ENCODE data around the gene PLCB1. TPM values are rescaled to one million over a fixed set of nuclear protein-coding genes. Genes with fewer than 3 reads are reported as not detected.

The PLCB1 gene
- total and polyA plus RNA-seq, 10 of the 15 experiments (the other 5 are each of a cell fraction or from before 2014, with no cell fraction given) = 0.05 to 5.3 (median 0.17) TPM; not detected in 1

GRCh38 chr20:8344631-8345030, 212.6 kb downstream of the PLCB1 start:
- DNase-seq (ENCODE audit: low read depth, low spot score) = no peak
- H3K9me3 ChIP-seq (replicated peaks; ENCODE audit: control insufficient read depth, insufficient read depth, low read length) = no peaks in the 10 kb centered on the region
- no peaks in the 10 kb centered on the region for H3K36me3 ChIP-seq (ENCODE audit: control insufficient read depth in 2 of 2, insufficient read depth in 2 of 2, low read length in 1 of 2)
- no peak overlapping the region for H2AFZ ChIP-seq (ENCODE audit: control insufficient read depth, low read depth, low read length)
- TF ChIP-seq NFXL1 (IDR thresholded peaks at IDR 0.05; ENCODE audit: borderline replicate concordance) (no peak), POU2F2 (IDR thresholded peaks at IDR 0.05; ENCODE audit: borderline replicate concordance, low read depth, low read length) (no peak), DPF2 (IDR thresholded peaks at IDR 0.05) (no peak), MEF2A (IDR thresholded peaks at IDR 0.05; ENCODE audit: insufficient read depth, low read depth, low read length) (no peak), WRNIP1 (IDR thresholded peaks at IDR 0.05; ENCODE audit: borderline replicate concordance, low read depth, low read length) (no peak), PKNOX1 (IDR thresholded peaks at IDR 0.05) (no peak)
- SMC1A ChIA-PET (ENCODE audit: uncharacterized antibody, unreplicated experiment) = no interaction called here
- no peaks in the 10 kb centered on the region for H3K79me2 ChIP-seq (ENCODE audit: control insufficient read depth, insufficient read depth, low read length)
- no peak for ATAC-seq
- no peak overlapping the region for H3K4me2 ChIP-seq (ENCODE audit: control insufficient read depth, insufficient read depth)
- CTCF ChIA-PET = interaction anchor here (0.5 to 0.7 kb wide), 2 partner anchors 198 to 200 kb away, joined by 3 to 4 read pairs; no protein-coding TSS in a partner anchor
- 20% methylated on average over 5 of the region's 5 CpGs for WGBS (ENCODE audit: insufficient coverage, insufficient replicate concordance, low lambda C conversion rate, missing lambda C conversion rate)
- in situ Hi-C loops (cut with MboI) (no loop called here), intact Hi-C loops (cut with micrococcal nuclease; ENCODE audit: unreplicated experiment) (no loop called here)
- H3K4me3 ChIP-seq = no peak overlapping the region
- H4K20me1 ChIP-seq (ENCODE audit: control insufficient read depth, insufficient read depth) = no peaks in the 10 kb centered on the region
- no peak overlapping the region for H3K27ac ChIP-seq (ENCODE audit: control insufficient read depth, insufficient read depth)
- no TSS peak for BruUV-seq (replicated peaks)
- H3K27me3 ChIP-seq (replicated peaks in 1 of 2; ENCODE audit: control insufficient read depth in 2 of 2, insufficient read depth in 2 of 2, low read length in 1 of 2) = no peaks in the 10 kb centered on the region
- RAD21 ChIA-PET (ENCODE audit: unreplicated experiment) = no interaction called here
- no peaks in the 10 kb centered on the region for H3K4me1 ChIP-seq (ENCODE audit: control insufficient read depth, insufficient read depth, low read length)
- POLR2A ChIA-PET = no interaction called here
- FAIRE-seq = no peak
- no peak overlapping the region for H3K9ac ChIP-seq (ENCODE audit: control insufficient read depth, insufficient read depth, low read length)

GRCh38 chr20:8346700-8347270, 214.7 kb downstream of the PLCB1 start:
- in situ Hi-C loops (cut with MboI) = no loop called here
- no peaks in the 10 kb centered on the region for H3K4me1 ChIP-seq (ENCODE audit: control insufficient read depth, insufficient read depth, low read length)
- H3K9me3 ChIP-seq (replicated peaks; ENCODE audit: control insufficient read depth, insufficient read depth, low read length) = no peaks in the 10 kb centered on the region
- no peaks in the 10 kb centered on the region for H3K27me3 ChIP-seq (replicated peaks in 1 of 2; ENCODE audit: control insufficient read depth in 2 of 2, insufficient read depth in 2 of 2, low read length in 1 of 2)
- H3K36me3 ChIP-seq (ENCODE audit: control insufficient read depth in 2 of 2, insufficient read depth in 2 of 2, low read length in 1 of 2) = no peaks in the 10 kb centered on the region
- no peak overlapping the region for H3K27ac ChIP-seq (ENCODE audit: control insufficient read depth, insufficient read depth)
- BruUV-seq (replicated peaks) = no TSS peak
- intact Hi-C loops (cut with micrococcal nuclease; ENCODE audit: unreplicated experiment) = no loop called here
- no peaks in the 10 kb centered on the region for H3K79me2 ChIP-seq (ENCODE audit: control insufficient read depth, insufficient read depth, low read length)
- ChIA-PET CTCF (no interaction called here), POLR2A (no interaction called here), SMC1A (ENCODE audit: uncharacterized antibody, unreplicated experiment) (interaction anchor here (1.2 kb wide), 1 partner anchor 8 kb away, joined by 3 read pairs; no protein-coding TSS in a partner anchor), RAD21 (ENCODE audit: unreplicated experiment) (interaction anchor here (0.8 kb wide), 1 partner anchor 13 kb away, joined by 3 read pairs; no protein-coding TSS in a partner anchor)
- WGBS (ENCODE audit: insufficient coverage, insufficient replicate concordance, low lambda C conversion rate, missing lambda C conversion rate) = 0% methylated on average over 1 of the region's 1 CpG
- no peak for ATAC-seq
- DNase-seq (ENCODE audit: low read depth, low spot score) = no peak
- H3K9ac ChIP-seq (ENCODE audit: control insufficient read depth, insufficient read depth, low read length) = no peak overlapping the region
- FAIRE-seq = no peak
- H3K4me3 ChIP-seq = no peak overlapping the region
- no peaks in the 10 kb centered on the region for H4K20me1 ChIP-seq (ENCODE audit: control insufficient read depth, insufficient read depth)
- no peak overlapping the region for H3K4me2 ChIP-seq (ENCODE audit: control insufficient read depth, insufficient read depth)
- no peak overlapping the region for H2AFZ ChIP-seq (ENCODE audit: control insufficient read depth, low read depth, low read length)
- TF ChIP-seq BCL3 (IDR thresholded peaks at IDR 0.05; ENCODE audit: borderline replicate concordance, insufficient read depth, low read depth, low read length, poor library complexity, severe bottlenecking) (no peak), NR2C2 (IDR thresholded peaks at IDR 0.05; ENCODE audit: borderline replicate concordance, control insufficient read depth, insufficient read length, low read depth) (no peak), CEBPB (IDR thresholded peaks at IDR 0.05; ENCODE audit: borderline replicate concordance in 1 of 2, low read depth in 2 of 2, low read length in 2 of 2) (no peak), TAF1 (IDR thresholded peaks at IDR 0.05; ENCODE audit: borderline replicate concordance, low read depth, low read length) (no peak), BACH1 (IDR thresholded peaks at IDR 0.05; ENCODE audit: borderline replicate concordance) (no peak), SMAD1 (IDR thresholded peaks at IDR 0.05; ENCODE audit: low read depth, partially characterized antibody) (no peak), KDM1A (IDR thresholded peaks at IDR 0.05; ENCODE audit: borderline replicate concordance) (no peak), RAD21 (IDR thresholded peaks at IDR 0.05; ENCODE audit: insufficient read depth, low read depth, low read length) (no peak), SREBF2 (IDR thresholded peaks at IDR 0.05; ENCODE audit: low read length) (no peak), ETV6 (conservative IDR thresholded peaks at IDR 0.05 in 1 of 2, IDR thresholded peaks at IDR 0.05 in 1 of 2; ENCODE audit: borderline replicate concordance in 1 of 2, low read depth in 1 of 2) (no peak)
